DND-41 (cell line): Measurements from ENCODE around the gene GSE1.

Experiments
- EZH2 ChIP-seq: IDR thresholded peaks from 3 replicates; pipeline ENCODE4 v1.6.1; 2012; ENCODE audit warnings: borderline replicate concordance, low read depth, mild to moderate bottlenecking, moderate library complexity, low read length, inconsistent platforms; ENCODE audit not compliant: severe bottlenecking
- TF ChIP-seq, protein P1 (sequence below): IDR thresholded peaks from 2 replicates; pipeline ENCODE4 v1.5.1; 2012; ENCODE audit warnings: borderline replicate concordance, low read length, moderate library complexity, mild to moderate bottlenecking; ENCODE audit not compliant: poor library complexity, severe bottlenecking; ENCODE audit errors: extremely low read depth

DNA sequence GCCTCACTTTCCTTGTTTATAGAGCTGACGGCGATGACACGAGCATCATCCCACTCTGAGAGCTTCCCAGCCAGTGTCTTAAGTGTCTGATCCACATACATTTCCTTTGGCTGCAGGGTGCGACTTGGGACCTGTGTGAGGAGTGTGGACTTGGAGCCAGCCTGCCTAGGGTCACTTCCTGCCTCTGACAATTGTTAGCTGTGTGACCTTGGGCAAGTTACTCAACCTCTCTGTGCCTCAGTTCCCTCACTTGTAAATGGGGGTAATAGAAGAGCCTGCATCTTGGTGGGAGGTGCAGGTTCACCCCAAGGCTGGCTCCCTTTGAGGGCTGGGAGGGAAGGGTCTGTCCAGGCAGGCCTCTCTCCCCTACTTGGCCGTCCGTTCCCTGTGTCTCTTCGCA, 27.4 kb upstream of the GSE1 start:
- TF ChIP-seq, protein P1, sequence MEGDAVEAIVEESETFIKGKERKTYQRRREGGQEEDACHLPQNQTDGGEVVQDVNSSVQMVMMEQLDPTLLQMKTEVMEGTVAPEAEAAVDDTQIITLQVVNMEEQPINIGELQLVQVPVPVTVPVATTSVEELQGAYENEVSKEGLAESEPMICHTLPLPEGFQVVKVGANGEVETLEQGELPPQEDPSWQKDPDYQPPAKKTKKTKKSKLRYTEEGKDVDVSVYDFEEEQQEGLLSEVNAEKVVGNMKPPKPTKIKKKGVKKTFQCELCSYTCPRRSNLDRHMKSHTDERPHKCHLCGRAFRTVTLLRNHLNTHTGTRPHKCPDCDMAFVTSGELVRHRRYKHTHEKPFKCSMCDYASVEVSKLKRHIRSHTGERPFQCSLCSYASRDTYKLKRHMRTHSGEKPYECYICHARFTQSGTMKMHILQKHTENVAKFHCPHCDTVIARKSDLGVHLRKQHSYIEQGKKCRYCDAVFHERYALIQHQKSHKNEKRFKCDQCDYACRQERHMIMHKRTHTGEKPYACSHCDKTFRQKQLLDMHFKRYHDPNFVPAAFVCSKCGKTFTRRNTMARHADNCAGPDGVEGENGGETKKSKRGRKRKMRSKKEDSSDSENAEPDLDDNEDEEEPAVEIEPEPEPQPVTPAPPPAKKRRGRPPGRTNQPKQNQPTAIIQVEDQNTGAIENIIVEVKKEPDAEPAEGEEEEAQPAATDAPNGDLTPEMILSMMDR: no peak
- no peak for TF ChIP-seq EZH2
